ENCODE data around the gene UBE2S.
A peak's percentile ranks its signal among the peaks of the same experiment; 100 is the strongest.

The UBE2S gene

DNA sequence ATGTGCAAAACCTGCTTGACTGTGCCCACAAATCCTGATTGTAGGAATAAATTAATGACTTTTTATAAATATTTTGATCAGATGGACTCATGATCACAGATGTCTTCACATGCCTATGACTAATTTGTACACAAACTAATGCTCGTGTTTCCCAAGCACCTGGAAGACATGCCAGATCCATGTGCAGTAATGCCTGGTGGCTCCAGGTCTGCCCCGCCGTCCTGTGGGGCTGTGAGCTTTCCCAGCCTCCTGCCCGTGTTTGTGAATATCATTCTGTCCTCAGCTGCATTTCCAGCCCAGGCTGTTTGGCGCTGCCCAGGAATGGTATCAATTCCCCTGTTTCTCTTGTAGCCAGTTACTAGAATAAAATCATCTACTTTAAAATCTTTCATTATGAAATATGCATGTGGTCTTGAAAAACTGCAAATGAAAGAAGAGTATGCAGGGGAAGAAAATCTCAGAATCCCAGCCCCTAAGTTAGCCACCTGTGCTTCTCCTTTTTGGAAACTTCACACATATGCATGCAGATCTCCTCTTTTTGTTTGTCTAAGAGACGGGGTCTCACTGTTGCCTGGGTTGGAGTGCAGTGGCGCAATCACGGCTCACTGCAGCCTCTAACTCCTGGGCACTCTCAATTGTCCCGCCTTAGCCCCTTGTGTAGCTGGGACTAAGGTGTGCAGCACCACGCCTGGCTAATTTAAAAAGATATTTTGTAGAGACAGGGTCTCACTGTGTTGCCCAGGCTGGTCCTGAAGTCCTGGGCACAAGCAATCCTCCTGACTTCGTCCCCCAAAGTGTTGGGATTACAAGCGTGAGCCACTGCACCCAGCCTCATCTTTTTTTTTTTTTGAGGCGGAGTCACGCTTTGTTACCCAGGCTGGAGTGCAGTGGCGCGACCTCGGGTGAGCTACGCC lies 15.6 kb downstream of the UBE2S start:
- Histone ChIP-seq H3K4me1 (peaks cover 4% of the 10 kb centered on the region), H3K36me3 (peaks cover 47% of the 10 kb centered on the region), H3K9me3 (no peaks in the 10 kb centered on the region), H3K27me3 (no peaks in the 10 kb centered on the region), H3K4me3 (ENCODE audit: low read depth, low read length) (no peak overlapping the region)
- DNase-seq = no peak
- TF ChIP-seq, protein P1, sequence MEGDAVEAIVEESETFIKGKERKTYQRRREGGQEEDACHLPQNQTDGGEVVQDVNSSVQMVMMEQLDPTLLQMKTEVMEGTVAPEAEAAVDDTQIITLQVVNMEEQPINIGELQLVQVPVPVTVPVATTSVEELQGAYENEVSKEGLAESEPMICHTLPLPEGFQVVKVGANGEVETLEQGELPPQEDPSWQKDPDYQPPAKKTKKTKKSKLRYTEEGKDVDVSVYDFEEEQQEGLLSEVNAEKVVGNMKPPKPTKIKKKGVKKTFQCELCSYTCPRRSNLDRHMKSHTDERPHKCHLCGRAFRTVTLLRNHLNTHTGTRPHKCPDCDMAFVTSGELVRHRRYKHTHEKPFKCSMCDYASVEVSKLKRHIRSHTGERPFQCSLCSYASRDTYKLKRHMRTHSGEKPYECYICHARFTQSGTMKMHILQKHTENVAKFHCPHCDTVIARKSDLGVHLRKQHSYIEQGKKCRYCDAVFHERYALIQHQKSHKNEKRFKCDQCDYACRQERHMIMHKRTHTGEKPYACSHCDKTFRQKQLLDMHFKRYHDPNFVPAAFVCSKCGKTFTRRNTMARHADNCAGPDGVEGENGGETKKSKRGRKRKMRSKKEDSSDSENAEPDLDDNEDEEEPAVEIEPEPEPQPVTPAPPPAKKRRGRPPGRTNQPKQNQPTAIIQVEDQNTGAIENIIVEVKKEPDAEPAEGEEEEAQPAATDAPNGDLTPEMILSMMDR (IDR thresholded peaks at IDR 0.05; ENCODE audit: low read depth, low read length) = no peak

DNA sequence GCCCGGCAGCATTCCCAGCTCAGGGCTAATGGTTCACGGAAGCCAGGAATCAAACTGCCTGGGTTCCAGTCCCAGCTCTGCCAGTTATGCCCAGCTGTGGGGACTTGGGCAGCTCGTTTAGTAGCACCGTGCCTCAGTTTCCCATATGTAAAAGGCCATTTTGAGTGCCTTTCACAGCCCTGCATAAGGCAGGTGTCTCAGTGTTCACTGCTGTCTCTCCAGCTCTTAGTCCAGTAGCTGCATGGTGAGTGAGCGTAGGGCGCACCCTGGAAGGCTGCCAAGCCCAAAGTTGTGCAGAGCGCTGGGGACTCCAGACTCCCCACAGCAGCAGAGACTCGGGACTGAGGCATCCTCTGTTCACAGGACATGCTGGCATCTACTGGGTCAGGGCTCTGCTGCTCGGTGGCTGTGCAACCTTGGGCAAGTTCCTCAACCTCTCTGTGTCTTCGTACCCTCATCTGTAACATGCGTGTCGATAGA lies 16.4 kb downstream of the UBE2S start:
- peaks cover 54% of the 10 kb centered on the region for H3K36me3 ChIP-seq
- H3K4me1 ChIP-seq = peaks cover 4% of the 10 kb centered on the region
- no peaks in the 10 kb centered on the region for H3K27me3 ChIP-seq

DNA sequence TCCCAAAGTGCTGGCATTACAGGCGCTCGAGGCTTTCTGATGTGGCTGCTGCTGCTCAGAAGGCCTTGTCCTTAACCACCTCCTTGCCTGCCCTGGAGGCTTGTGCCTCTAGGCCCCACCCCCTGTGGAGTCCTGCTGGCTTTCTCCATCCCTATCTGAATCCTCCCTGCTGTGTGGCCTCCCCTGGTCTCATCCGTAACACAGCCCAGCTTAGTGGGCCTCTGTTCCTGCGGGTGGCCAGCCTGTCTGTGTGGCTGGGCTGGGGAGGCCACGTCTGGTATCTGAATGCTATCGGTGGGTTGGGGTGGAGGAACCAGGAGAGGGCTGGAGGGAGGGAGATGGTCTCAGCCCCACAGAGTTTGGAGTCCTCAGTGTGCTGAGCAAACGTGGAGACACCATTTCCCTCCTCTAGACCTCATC lies 17.1 kb downstream of the UBE2S start:
- H3K9me3 ChIP-seq = no peaks in the 10 kb centered on the region

More for the DNA sequence above, 16.4 kb downstream of the UBE2S start:
- no peak overlapping the region for H3K4me3 ChIP-seq (ENCODE audit: low read depth, low read length)
- TF ChIP-seq, protein P1 (IDR thresholded peaks at IDR 0.05; ENCODE audit: low read depth, low read length) = no peak
- H3K9me3 ChIP-seq = no peaks in the 10 kb centered on the region
- DNase-seq = no peak

DNA sequence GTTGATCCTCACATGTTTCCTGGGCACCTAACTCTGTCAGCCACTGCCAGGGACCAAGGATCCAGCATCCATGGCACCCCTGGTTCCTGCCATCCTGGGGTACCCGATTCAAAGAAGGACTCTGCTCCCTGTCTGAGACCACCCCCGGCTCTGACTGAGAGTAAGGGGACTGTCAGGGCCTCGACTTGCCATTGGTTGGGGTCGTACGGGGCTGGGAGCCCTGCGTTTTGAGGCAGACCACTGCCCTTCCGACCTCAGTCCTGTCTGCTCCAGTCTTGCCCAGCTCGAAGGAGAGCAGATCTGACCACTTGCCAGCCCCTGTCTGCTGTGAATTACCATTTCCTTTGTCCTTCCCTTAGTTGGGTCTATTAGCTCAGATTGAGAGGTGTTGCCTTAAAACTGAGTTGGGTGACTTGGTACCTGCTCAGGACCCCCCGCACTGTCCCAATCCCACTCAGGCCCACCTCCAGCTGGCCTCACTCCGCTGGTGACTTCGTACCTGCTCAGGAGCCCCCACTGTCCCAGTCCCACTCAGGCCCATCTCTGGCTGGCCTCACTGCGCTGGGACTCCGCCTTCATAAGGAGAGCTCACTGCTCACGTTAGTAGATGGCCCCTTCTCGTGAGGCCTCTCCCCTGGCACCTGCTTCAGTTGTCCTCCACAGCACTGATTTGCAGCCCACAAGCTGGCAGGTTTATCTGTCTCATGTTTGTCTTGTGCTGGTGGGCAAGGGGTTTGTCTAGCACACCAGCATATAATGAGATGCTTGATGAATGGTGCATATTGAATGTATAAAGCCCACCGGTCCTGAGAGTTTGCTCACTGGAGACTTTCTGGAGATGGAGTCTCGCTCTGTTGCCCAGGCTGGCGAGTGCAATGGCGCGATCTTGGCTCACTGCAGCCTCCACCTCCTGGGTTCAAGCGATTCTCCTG lies 17.9 kb downstream of the UBE2S start:
- Histone ChIP-seq H3K36me3 (peaks cover 57% of the 10 kb centered on the region), H3K9me3 (no peaks in the 10 kb centered on the region), H3K4me1 (peaks cover 6% of the 10 kb centered on the region), H3K27me3 (no peaks in the 10 kb centered on the region), H3K4me3 (ENCODE audit: low read depth, low read length) (no peak overlapping the region)
- TF ChIP-seq, protein P1 (IDR thresholded peaks at IDR 0.05; ENCODE audit: low read depth, low read length) = no peak
- DNase-seq = no peak

More for the DNA sequence above, 17.1 kb downstream of the UBE2S start:
- no peaks in the 10 kb centered on the region for H3K27me3 ChIP-seq
- H3K4me3 ChIP-seq (ENCODE audit: low read depth, low read length) = no peak overlapping the region
- H3K36me3 ChIP-seq = peaks cover 57% of the 10 kb centered on the region
- no peak for DNase-seq
- TF ChIP-seq, protein P1 (IDR thresholded peaks at IDR 0.05; ENCODE audit: low read depth, low read length) = no peak
- H3K4me1 ChIP-seq = peaks cover 4% of the 10 kb centered on the region

DNA sequence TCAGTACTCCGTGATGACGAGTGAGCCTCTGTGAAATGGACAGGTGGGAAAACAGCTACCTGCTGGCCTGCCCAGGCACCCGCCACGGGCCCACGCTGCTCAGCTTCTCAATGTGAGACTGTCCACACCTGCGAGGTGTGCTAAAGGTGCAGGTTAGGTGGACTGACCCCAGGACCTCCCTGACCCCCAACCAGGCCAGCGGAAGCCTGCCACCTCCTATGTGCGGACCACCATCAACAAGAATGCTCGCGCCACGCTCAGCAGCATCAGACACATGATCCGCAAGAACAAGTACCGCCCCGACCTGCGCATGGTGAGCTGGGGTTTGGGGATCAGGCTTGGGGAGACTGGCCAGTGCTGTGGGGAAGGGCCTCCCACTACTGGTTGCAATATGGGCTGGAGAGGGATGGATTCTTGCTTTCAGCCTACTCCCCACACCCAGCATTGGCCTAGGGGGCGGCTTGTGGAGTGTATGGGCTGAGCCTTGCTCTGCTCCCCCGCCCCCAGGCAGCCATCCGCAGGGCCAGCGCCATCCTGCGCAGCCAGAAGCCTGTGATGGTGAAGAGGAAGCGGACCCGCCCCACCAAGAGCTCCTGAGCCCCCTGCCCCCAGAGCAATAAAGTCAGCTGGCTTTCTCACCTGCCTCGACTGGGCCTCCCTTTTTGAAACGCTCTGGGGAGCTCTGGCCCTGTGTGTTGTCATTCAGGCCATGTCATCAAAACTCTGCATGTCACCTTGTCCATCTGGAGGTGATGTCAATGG lies 19.7 kb downstream of the UBE2S start:
- Histone ChIP-seq H3K27me3 (no peaks in the 10 kb centered on the region), H3K36me3 (peaks cover 57% of the 10 kb centered on the region), H3K9me3 (no peaks in the 10 kb centered on the region), H3K4me3 (ENCODE audit: low read depth, low read length) (peak overlapping the region; percentile 86), H3K4me1 (peaks cover 7% of the 10 kb centered on the region)
- TF ChIP-seq, protein P1 (IDR thresholded peaks at IDR 0.05; ENCODE audit: low read depth, low read length) = no peak
- DNase-seq = no peak
